ENCODE data around the gene CYP27A1. TPM values are rescaled to one million over a fixed set of nuclear protein-coding genes. Genes with fewer than 3 reads are reported as not detected.

The CYP27A1 gene
- total RNA-seq, 3 donors from 2014 or later: 25.6 to 65.0 (median 28.8) TPM

DNA sequence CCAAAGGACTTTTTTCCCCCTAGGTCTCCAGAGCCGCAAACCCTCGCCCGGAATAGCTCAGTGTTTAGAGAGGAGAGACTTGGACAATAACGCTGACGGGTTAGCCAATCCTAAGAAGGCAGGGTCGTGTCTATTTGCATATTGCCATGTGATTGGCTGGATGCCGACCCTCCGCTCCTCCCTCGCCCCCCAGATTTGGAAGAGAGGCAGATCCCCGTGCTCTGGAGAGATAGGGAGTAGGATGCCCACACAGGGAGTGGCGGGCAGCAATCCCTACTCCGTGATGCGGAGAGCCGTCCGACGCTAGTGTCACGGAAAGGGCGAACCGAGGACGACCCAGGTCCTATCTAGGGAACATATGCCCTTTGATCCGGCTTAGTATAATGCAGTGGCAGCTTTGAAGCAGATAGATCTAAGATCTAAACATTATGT, 79.0 kb downstream of the CYP27A1 start:
- TF ChIP-seq, protein P1, sequence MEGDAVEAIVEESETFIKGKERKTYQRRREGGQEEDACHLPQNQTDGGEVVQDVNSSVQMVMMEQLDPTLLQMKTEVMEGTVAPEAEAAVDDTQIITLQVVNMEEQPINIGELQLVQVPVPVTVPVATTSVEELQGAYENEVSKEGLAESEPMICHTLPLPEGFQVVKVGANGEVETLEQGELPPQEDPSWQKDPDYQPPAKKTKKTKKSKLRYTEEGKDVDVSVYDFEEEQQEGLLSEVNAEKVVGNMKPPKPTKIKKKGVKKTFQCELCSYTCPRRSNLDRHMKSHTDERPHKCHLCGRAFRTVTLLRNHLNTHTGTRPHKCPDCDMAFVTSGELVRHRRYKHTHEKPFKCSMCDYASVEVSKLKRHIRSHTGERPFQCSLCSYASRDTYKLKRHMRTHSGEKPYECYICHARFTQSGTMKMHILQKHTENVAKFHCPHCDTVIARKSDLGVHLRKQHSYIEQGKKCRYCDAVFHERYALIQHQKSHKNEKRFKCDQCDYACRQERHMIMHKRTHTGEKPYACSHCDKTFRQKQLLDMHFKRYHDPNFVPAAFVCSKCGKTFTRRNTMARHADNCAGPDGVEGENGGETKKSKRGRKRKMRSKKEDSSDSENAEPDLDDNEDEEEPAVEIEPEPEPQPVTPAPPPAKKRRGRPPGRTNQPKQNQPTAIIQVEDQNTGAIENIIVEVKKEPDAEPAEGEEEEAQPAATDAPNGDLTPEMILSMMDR (IDR thresholded peaks at IDR 0.05): no peak
- TF ChIP-seq POLR2A (IDR thresholded peaks at IDR 0.05) (no peak), POLR2AphosphoS5 (IDR thresholded peaks at IDR 0.05) (no peak)
- peaks cover 3 to 8% of the 10 kb centered on the region in 2 donors for H3K27me3 ChIP-seq
- intact Hi-C loops (cut with DNase I; ENCODE audit: low total_unique reads): no loop called here
- peak; percentile 52 to 74 for DNase-seq (ENCODE audit: low spot score in 2 of 2)
- H3K4me1 ChIP-seq: no peaks in the 10 kb centered on the region
- H3K27ac ChIP-seq: peak overlapping the region; percentile 58 to 59
- no peaks in the 10 kb centered on the region for H3K36me3 ChIP-seq
- H3K4me3 ChIP-seq: peak overlapping the region in 2 of 3 donors; percentile 61 to 81
- no peaks in the 10 kb centered on the region for H3K9me3 ChIP-seq

DNA sequence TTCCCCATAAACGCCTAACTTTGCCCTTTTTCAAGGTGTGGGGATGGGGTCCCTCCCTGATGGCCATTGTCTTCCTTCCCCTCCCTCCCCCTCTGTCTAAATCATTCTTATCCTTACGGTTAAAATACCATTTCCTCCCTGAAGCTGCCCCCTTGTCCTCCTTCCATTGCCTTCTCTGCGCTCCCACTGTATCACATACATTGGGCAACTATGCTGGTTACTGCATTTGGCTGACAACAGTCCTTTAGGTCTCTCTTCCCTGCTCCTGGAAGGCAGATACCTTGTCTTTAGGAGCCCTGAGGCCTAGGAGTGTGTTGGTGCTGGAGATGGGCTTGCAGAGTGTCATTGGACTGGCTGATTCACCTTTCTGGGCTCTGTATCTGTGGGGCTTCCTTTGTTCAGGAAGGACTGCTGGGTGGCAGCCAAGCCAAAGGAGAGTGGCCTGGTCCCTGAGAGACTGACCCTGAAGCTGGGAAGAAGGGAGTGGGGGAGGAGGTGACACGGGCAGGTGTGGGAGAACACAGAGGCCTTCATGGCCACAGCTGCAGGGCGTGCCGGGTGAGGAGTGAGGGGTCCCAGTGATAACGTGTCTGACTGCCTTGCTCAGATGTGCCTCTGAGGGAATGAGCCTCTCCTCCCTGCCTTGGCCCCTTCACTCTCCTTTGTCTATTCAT, 79.8 kb downstream of the CYP27A1 start:
- peak in 1 of 2 donors; percentile 2 for DNase-seq (ENCODE audit: low spot score in 2 of 2)
- no peak overlapping the region for H3K4me3 ChIP-seq
- no peaks in the 10 kb centered on the region for H3K36me3 ChIP-seq
- intact Hi-C loops (cut with DNase I; ENCODE audit: low total_unique reads): no loop called here
- no peaks in the 10 kb centered on the region for H3K4me1 ChIP-seq
- TF ChIP-seq, protein P1 (IDR thresholded peaks at IDR 0.05): no peak
- TF ChIP-seq POLR2A (IDR thresholded peaks at IDR 0.05) (no peak), POLR2AphosphoS5 (IDR thresholded peaks at IDR 0.05) (no peak)
- H3K27ac ChIP-seq: no peak overlapping the region
- H3K27me3 ChIP-seq: peaks cover 3 to 8% of the 10 kb centered on the region in 2 donors
- H3K9me3 ChIP-seq: no peaks in the 10 kb centered on the region

GRCh38 chr2:218863021-218863520, 81.1 kb downstream of the CYP27A1 start:
- no peaks in the 10 kb centered on the region for H3K36me3 ChIP-seq
- TF ChIP-seq POLR2A (IDR thresholded peaks at IDR 0.05) (no peak), POLR2AphosphoS5 (IDR thresholded peaks at IDR 0.05) (no peak)
- TF ChIP-seq, protein P1 (IDR thresholded peaks at IDR 0.05): no peak
- H3K27me3 ChIP-seq: peaks cover 3 to 8% of the 10 kb centered on the region in 2 donors
- intact Hi-C loops (cut with DNase I; ENCODE audit: low total_unique reads): no loop called here
- no peak overlapping the region for H3K27ac ChIP-seq
- H3K4me1 ChIP-seq: no peaks in the 10 kb centered on the region
- no peak for DNase-seq (ENCODE audit: low spot score in 2 of 2)
- H3K4me3 ChIP-seq: no peak overlapping the region
- H3K9me3 ChIP-seq: no peaks in the 10 kb centered on the region

Other genes starting within 250 kb of the CYP27A1 start
- 10 to 100 TPM in 2 of 3 donors, 1 to 10 TPM in 1; 6.9 to 24.6 (median 14.4) TPM for gene USP37, start 213.8 kb upstream of the CYP27A1 start, total RNA-seq
- gene CNOT9, start 213.3 kb upstream of the CYP27A1 start, total RNA-seq: 10 to 100 TPM; 30.6 to 55.6 (median 44.9) TPM
- gene PLCD4, start 174.2 kb upstream of the CYP27A1 start, total RNA-seq: 1 to 10 TPM; 1.8 to 8.0 (median 2.6) TPM
- 10 to 100 TPM; 12.0 to 16.0 (median 15.4) TPM for gene ZNF142, start 122.5 kb upstream of the CYP27A1 start, total RNA-seq
- 10 to 100 TPM; 26.4 to 35.4 (median 32.4) TPM for gene BCS1L, start 122.5 kb upstream of the CYP27A1 start, total RNA-seq
- gene RNF25, start 110.1 kb upstream of the CYP27A1 start, total RNA-seq: 10 to 100 TPM; 22.7 to 25.9 (median 23.0) TPM
- 10 to 100 TPM; 22.2 to 78.0 (median 35.7) TPM for gene STK36, start 110.1 kb upstream of the CYP27A1 start, total RNA-seq
- 10 to 100 TPM in 2 of 3 donors, 1 to 10 TPM in 1; 8.3 to 34.7 (median 29.0) TPM for gene TTLL4, start 71.3 kb upstream of the CYP27A1 start, total RNA-seq
- gene PRKAG3, start 49.7 kb downstream of the CYP27A1 start, total RNA-seq: not detected
- gene WNT6, start 77.7 kb downstream of the CYP27A1 start, total RNA-seq: 1 to 10 TPM in 2 of 3 donors, under 1 TPM in 1; 0.48 to 3.3 (median 1.3) TPM
- gene WNT10A, start 98.7 kb downstream of the CYP27A1 start, total RNA-seq: 1 to 10 TPM in 1 of 3 donors, under 1 TPM in 1, not detected in 1; 0.88 to 2.9 TPM
- gene CDK5R2, start 177.5 kb downstream of the CYP27A1 start, total RNA-seq: not detected
- gene FEV, start 203.0 kb downstream of the CYP27A1 start, total RNA-seq: not detected
- not detected for gene CRYBA2, start 211.3 kb downstream of the CYP27A1 start, total RNA-seq